Astrocyte of the cerebellum (primary cell): ENCODE results near the gene USP35.
"Not testable (repeated sequence)": the region's sequence is repeated elsewhere in the genome, so short reads cannot be mapped to it uniquely, and the experiment has no call there.

ENCODE experiments used
- DNase-seq: peaks from one replicate; pipeline ENCODE4 v3.0.0-alpha.2; 2011; ENCODE audit warnings: low read depth
- H3K4me3 ChIP-seq: 2 replicates; pipeline ENCODE4 v1.5.1; 2011; ENCODE audit warnings: mild to moderate bottlenecking, low read depth, low read length, moderate library complexity
- in situ Hi-C: cut with HindIII; loops from 2 replicates; pipeline ENCODE4 v1.10.0; 2017; ENCODE audit warnings: low sequenced_read_pairs
- TF ChIP-seq, protein P1 (sequence below): IDR thresholded peaks from 2 replicates; pipeline ENCODE4 v1.5.1; 2012; ENCODE audit warnings: low read length, low read depth, moderate library complexity, mild to moderate bottlenecking; ENCODE audit errors: missing control alignments

Gene USP35

DNA sequence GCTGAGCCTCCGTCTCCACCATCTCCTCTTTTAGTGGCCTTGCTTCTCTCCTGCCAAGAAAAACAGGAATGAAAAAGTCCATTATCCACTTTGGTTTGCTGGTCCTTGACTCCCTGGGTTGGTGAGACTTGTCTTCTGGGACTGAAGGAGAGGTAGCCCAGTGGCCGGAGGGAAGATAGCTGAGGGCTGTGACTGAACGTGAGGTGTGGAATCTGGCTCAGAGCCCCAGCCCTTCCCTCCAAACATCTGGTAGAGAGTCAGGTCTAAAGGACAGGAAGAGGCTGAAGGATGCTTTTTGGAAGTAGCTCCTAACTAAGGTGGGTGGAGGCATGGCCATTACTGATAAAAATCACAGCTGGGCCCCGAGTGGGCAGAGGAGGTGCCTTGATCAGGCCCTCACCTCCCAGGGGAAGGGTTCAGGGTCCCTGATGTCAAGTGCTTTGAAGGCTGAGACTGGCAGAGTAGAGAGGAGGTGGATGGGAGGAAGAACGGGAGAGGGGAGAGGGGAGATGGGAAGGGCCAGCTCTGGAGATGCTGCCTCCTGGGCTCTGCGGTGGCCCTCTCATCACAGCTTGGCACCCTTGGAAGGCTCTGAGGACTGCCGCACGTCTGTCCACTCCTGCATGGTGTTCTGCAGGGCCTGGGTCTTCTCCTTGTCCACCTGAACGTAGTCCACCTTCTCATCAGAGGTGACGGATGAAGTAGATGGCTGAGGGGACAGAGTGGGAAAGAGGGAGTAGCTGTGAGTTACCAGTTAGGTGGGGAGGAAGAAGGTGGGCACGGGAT lies 30.2 kb downstream of the USP35 start:
- H3K4me3 ChIP-seq: no peak overlapping the region
- TF ChIP-seq, protein P1, sequence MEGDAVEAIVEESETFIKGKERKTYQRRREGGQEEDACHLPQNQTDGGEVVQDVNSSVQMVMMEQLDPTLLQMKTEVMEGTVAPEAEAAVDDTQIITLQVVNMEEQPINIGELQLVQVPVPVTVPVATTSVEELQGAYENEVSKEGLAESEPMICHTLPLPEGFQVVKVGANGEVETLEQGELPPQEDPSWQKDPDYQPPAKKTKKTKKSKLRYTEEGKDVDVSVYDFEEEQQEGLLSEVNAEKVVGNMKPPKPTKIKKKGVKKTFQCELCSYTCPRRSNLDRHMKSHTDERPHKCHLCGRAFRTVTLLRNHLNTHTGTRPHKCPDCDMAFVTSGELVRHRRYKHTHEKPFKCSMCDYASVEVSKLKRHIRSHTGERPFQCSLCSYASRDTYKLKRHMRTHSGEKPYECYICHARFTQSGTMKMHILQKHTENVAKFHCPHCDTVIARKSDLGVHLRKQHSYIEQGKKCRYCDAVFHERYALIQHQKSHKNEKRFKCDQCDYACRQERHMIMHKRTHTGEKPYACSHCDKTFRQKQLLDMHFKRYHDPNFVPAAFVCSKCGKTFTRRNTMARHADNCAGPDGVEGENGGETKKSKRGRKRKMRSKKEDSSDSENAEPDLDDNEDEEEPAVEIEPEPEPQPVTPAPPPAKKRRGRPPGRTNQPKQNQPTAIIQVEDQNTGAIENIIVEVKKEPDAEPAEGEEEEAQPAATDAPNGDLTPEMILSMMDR: no peak
- no peak for DNase-seq
- in situ Hi-C loops: no loop called here

DNA sequence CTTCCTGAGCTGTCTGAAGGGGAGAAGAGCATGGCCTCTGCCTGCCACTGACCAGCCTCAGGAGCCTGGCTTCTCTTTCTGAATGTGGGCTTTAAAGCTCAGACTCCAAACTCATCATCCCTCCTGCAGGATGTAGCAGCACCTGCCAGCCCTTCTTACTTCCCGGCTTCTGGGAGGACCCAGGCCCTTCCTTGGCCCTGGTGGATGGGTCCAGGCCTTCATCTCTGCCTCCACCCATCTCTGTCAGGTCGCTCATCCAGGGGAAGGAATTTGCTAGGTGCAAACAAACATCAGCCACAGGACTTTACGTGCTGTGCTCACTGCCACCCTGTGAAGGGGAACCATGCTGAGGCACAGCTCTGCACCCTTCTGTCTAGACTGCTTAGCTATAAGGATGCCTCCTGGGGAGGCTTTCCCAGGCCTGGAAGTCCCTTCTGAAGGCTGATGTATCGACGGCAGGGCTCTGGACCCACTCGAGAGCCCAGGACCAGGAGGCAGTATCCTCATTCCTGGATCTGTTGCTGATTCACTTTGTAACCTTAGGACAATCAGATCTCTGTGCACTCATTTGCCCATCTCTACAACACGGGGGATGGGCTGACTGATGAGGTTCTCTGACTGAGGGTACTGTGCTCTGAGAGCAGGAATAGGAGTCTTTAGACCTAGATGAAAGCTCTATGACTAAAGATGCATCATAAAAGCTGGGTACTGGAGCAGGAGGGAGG lies 30.9 kb downstream of the USP35 start:
- H3K4me3 ChIP-seq: no peak overlapping the region
- DNase-seq: no peak
- TF ChIP-seq, protein P1: no peak
- in situ Hi-C loops: no loop called here

DNA sequence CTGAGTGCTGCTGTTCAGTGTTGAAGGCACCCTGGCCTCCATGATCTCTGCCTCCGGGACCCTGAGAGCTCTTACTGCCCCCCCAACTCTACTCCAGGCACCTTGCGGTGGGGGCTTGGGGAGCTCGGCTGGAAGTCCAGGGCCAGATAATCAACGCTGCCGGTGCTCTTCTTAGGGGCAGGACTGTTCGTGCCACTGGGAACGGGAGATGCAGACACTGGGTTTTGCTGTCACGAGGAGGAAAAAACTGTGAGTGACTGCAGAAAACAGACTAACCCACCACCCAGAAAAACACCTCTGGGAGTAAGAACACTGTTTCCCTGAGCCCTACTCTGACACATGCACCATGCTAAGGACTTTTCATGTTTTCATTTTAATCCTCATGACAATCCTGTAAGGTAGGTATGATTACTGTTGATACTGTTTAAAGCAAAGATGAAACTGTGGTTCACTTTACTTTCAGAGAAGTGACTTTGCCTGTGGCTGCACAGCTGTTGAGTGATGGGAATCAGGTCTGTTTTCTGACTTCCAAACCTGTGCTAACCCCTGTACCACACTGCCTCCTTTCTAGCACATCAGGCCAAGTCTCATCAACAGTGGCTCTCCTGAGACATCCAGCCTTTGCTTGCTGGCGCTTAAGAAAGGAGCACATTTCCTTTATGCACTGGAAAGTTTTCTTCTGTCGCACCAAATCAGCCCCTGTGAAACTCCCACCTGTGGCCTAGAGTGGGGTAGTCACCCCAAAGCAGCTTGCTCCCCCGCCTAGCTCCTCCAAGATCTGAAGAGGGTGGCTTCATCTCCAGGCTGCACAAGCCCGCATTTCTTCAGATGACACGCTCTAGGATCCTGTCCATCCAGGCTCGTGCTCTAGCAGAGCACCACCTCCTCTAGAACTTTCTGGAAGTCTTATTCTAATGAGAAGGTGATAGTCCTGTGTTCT lies 31.8 kb downstream of the USP35 start:
- in situ Hi-C loops: no loop called here
- H3K4me3 ChIP-seq: no peak overlapping the region
- no peak for DNase-seq
- TF ChIP-seq, protein P1: no peak

DNA sequence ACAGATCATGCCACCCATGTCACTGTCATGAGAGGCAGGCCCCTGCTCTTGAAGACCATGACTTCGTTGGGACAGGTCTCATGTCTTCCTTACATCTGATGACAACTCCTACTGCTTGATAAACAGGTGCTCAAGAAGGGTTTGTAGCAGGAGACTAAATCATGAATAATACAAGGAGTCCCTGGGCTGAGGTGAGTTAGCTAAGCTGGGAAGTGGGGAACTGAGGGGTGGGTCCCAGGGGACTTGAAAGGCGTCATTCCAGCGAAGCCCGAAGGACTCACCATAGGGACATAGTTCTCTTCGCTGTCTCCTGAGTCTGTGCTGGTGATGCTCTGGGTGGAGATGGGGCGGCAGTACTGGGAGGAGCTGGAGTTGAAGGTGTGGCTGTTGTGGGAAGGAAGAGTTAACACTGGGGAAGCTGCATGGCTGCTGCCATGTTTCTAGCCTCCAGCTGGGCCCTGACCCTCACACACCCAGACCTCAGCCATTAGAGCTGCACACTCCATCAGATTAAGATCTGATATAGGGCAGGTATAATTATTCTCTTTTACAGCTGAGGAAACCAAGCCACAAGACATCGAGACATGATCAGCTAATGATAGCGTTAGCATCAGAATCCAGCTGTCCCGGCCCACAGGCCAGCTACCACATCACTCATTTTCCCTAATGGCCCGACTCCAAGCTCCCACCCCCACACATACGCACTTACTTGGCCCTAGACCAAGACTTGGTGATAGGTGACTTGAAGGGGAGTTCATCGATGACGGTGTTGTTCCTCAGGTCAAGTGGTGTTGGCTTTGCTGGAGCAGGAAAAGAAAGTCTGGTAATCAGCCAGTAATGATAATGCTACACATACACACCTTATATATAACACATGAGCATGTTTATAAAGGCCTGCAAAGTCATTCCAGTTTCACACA lies 32.9 kb downstream of the USP35 start:
- DNase-seq: no peak
- TF ChIP-seq, protein P1: no peak
- H3K4me3 ChIP-seq: no peak overlapping the region
- in situ Hi-C loops: no loop called here

DNA sequence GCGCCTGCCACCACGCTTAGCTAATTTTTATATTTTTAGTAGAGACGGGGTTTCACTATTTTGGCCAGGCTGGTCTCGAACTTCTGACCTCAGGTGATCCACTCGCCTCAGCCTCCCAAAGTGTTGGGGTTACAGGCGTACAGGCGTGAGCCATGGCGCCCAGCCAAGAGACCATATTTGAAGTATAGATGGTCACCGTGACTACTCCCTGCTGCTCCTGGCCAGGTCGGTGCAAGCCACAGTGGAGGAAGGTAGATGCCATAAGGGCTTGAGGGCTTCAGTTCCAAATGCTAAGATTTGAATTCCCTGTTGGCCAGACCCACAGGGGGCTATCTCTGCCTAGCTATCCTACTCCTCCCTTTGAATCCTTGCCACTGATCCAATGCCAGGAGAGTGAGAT lies 34.0 kb downstream of the USP35 start:
- in situ Hi-C loops, DNase-seq, H3K4me3 ChIP-seq: not testable (repeated sequence)

DNA sequence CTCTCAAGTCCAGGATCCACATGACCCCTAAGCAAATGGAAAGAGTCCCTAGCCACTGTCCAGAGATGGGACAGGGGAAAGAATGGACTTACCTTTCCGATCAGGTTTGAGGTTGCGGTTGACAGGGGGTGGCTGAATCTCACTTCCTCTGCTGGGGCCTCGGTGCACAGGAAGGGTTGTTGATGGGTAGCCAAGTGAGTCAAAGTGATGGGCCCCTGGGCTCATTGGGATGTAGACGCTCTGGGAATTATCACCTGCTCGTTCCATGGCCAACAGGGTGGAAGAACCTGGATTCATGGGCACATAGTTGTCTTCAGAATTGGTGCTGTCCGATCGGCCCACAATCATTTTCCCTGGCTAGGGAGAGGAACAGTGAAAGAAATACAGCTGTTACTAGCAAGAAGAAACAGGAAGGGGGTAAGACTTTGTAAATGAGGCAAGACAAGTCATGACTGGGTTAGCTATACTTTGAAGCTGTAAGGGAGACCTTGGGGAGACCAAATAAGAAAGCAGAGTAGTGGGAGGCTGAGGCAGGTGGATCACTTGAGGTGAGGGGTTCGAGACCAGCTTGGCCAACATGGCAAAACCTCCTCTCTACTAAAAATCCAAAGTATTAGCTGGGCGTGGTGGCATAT lies 34.7 kb downstream of the USP35 start:
- TF ChIP-seq, protein P1: no peak
- DNase-seq: no peak
- no peak overlapping the region for H3K4me3 ChIP-seq
- in situ Hi-C loops: no loop called here
